ENCODE results near the gene LMNTD2.

LMNTD2 gene

DNA sequence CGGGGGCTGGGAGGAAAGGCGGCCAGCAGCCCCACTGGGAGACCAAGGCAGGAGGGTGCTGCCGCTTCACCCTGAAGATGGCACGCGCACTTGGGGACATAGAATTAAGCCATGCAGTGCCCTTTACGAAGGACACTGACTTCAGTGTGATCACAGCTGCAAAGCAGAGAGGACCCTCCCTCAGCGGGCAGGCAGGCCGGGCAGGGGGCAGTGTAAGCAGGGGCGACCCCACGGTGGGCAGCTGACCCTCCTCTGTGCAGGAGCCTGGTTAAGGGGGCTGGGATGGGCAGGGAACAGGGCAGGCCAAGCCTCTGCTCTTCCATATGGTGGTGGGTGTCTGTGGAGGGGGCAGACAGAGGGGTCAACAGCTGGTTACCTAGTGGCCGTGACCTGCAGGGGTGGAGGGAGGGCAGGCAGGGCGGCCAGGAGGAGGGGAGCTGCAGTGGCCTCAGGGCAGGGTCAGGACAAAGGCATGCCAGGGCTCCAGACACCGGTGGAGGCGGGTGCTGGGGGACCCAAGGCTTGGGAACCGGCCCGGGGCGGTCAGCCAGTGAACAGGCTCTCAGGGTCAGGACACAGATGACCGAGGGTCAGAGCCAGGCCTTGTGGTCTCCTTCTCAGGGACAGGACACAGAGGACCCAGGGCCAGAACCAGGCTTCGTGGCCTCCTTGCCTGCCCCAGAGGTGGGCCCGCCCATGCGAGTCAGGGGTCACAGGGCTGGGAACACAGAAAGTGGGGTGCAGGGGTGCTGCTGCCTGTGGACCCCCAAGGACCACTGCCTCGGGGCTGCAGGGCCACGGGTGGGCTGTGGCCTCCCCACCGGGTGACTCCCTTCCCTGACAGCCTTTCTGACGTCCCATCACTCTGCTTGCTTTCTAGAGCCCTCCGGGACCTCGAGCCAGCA, 7.2 kb downstream of the LMNTD2 start:
- no peak for DNase-seq (ENCODE audit: low read depth)

DNA sequence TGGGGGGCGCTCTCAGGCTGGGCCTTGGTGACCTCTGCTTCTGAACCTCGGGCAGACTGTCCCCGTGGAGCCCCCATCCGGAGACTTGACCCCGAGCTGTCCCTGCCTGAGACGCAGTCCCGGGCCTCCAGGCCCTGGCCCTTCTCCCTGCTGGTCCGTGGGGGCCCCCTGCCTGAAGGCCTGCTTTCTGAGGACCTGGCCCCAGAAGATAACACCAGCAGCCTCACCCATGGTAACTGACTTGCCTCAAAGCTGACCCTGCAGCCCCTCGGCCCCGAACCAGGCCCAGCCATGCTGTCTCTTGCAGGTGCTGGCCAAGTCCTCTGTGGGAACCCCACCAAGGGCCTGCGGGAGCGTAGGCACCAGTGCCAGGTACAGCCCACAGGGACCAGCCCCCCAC, 8.9 kb downstream of the LMNTD2 start:
- no peak for DNase-seq (ENCODE audit: low read depth)

DNA sequence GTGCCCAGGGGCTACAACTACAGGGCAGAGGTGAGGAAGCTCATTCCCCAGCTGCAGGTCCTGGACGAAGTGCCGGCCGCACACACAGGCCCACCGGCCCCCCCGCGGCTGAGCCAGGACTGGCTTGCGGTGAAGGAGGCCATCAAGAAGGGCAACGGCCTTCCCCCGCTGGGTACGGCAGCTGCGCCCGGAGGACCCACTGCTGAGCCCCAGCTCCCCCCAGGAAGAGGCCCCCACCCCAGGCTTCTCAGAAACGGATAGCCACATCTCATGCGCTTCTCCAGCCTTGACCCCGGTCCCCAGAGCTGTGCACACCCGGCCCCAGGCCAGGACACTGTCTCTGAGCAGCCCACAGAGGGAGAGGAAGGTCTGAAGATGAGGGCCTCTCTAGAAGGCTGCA, 9.4 kb downstream of the LMNTD2 start:
- DNase-seq (ENCODE audit: low read depth): no peak

DNA sequence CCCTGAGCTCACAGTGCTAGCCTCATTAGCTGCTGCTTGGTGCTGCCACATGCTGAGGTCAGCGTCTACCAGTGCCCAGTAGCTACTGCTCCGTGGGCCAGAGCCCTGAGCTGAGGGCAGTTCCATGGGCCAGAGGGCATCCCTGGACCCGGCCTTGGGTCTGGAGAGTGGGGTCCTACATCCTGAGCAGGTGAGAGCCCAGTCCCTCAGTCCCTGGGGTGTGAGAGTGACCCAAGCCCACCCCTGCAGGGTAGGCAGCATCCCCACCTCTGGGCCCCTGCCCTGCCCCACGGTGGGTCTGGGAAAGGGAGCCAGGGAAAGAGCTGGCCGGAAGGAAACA, 9.8 kb downstream of the LMNTD2 start:
- DNase-seq (ENCODE audit: low read depth): no peak

DNA sequence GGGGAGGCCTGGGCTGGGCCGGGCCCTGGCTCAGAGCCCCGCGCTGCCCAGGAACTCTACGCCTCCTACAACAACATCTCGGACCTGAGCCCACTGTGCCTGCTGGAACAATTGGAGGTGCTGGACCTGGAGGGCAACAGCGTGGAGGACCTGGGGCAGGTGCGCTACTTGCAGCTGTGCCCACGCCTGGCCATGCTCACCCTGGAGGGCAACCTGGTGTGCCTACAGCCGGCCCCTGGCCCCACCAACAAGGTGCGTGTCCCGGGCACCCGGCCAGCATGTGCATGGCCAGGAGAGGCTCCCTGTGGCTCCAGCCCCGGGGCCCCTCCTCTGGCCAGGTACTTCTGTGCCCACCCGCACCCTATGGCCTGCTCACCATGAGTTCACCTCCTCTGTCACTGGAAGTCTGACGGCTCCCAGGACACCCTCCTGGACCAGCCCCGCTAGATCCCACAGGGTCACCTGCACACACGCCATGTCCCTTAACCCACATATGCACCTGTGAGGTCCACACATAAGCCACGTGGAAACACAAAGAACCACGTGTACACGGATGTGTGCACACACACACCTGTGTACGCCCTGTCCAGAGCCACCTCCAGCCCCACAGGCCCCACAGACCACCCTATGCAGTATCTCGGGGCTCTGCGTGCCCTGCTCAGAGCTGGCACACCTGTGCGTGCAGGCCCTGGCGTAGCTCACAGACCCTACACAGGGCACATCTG, 10.4 kb downstream of the LMNTD2 start:
- no peak for DNase-seq (ENCODE audit: low read depth)

DNA sequence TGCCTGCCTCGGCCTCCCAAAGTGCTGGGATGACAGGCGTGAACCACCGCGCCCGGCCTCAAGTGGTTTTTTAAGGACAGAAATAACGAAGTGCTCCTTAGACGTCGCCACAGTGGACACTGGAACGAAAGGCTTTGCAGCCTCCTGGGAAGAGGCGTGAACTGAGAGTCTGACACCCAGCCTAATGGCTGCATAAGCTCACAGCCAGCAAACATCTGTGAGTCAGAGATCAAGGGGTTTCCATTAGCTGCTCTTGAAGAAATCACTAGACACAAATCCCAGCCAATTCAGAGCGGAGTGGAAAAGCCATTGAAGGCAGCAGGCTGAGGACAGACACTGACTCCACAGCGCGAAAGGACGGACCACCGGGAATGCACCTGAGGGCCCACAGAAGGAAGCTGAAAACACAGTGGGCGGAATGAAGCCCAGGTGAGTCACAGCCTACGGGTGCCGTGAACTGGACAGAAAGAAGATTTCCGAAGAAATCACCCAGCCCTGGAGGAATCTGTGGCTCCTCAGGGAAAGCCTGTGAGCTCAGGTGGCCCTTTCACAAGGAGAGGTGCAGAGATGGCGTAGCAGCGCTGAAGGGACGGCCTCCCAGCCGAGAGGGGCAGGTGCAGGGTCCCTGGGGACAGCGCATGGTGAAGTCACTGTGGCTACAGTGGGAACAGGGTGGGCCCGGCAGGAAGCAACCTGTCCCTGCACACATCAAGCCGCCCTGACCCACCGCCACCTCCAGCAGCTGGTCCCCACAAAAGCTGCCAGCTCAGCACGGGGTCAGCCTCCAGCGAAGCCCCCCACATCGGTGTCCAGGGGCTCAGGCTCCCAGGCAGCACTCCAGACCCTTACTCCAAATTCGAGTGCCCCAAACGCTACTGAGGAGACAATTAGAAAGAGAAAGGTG, 11.6 kb downstream of the LMNTD2 start:
- DNase-seq (ENCODE audit: low read depth): no peak

DNA sequence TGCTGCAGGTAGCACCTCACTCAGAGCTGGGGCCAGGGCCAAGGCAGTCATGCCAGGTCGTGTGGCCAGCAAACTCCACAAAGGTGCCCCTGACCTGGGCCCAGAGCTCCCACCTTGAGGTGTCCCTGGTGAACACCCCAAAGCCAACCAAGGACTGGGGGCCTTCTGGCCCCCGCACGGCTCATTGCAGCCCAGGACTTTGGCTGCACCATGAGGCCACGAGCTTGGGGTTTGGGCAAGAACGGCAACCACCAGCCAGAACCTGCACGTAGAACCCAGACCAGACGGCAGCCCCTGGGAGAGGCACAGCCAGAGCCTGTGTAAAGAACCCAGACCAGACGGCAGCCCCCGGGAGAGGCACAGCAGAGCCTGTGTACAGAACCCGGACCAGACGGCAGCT, 15.4 kb downstream of the LMNTD2 start:
- no peak for DNase-seq (ENCODE audit: low read depth)

DNA sequence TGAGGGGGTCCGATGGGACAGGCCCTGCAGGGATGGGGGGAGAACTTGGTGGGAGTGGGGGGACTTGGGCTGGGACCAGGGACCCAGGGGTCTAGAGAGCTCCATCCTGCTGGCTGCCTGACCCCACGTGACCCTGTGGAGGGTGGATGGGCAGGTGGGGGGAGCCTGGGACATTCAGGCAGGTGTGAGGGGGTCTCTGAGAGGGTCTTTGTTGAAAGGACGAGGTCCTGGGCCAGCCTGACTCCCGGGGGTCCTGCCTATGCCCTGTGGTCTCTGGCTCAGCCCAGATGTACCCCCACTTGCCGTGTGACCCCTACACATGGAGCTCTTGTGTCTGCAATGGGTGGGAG, 15.7 kb downstream of the LMNTD2 start:
- no peak for DNase-seq (ENCODE audit: low read depth)

DNA sequence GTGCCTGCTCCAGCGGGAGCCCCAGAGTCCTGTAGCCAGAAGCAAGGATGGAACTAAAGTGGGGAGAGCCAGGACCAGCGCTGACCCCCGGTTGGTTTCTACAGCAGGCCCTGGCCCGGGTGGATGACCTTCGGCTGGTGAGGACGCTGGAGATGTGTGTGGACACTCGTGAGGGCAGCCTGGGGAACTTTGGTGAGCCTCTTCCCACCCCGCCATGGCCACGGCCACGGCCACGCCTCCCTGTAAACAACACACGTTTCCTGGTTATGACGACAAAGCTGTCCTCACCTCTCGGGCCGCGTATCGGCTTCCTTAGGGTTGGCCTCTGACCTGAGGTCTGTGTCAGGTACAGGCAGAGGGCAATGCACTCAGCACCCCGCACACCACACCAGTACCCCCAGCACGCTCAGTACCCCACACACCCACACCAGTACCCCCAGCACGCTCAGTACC, 19.1 kb downstream of the LMNTD2 start:
- DNase-seq (ENCODE audit: low read depth): no peak

DNA sequence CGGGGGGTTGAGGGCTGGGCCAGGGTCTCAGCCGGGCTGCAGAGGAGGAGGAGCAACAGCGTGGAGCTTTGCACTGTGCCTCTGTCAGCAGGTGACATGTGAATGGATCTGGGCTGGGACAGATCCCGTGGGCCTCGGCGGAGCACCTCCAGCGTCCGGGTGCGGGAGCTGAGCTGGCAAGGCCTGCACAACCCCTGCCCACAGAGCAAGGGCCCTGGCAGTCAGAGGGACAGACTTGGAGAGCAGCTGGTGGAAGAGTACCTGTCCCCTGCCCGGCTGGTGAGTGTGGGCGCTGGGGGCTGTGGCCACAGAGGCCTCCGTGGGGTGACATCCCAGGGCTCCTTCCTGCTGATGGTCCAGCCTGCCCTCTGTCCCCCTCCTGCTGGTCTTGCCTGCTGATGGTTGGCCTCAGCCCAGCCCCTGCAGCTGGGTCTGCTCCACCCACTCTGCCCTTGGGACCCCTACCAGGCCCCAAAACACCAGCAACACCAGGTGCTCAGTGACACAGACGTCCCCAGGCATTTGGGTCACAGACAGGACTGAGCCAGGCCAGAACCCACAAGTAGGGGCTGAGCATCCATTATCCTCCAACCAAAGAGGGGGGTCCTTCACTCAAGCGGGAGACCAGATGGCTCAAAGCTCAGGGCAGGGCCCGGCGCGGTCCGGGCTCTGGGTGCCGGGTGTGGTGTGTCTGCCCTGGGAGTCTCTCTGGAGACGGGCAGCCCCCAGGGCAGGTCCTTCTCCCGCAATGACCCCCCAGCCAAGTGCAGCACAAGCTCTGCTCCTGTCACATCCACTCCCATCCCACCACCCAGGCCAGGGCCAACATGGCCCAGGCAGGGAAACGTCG, 19.7 kb downstream of the LMNTD2 start:
- no peak for DNase-seq (ENCODE audit: low read depth)

DNA sequence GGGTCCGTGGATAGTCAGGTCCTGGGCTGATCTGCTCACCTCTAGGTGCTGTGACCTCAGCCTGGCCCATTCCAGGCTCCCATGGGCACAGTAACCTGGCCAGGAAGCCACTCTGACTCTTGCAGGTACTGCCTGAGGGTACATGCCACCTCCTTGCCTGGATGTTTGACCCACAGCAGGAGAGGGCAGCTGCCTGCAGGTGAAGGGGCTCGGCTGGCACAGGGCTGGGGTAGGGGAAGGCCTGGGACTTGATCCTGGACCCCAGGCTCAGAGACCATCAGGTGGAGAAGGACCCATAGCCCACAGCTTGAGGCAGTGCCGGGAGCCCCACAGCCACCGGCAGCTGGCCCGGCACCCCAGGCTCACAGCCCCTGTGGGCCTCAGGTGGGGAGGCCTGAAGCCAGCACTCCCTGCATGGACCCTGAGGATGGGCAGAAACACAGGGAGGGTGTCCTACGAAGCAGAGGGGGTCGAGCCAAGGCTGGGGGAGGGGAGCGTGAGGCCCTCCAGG, 20.5 kb downstream of the LMNTD2 start:
- no peak for DNase-seq (ENCODE audit: low read depth)

DNA sequence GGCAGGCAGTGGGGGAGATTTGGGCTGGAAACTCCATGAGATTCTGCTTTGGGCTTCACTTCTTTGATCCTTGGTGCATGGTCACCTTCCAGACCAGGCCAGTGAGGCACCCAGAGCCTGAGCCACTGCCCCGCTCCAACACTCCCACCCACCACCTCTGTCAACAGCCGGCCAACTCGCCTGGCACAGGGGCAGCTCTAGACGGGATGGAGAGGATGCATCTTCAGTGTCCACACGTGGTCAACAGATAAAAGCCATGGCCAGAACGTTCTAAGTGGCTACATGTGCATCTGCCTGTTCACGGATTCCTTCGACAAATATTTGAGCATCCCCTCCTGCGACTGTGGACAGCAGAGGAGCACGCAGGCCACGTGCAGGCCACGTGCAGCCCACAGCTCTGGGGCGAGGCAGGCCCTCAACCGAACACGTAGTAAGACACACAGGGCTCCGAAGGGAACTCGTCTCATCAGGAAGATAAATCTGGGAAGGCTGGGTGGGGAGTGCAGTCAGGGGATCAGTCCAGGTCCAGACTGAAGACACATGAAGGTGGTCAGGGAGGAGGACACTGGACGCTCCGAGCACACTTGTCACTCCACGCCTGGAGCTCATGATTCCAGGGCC, 22.0 kb downstream of the LMNTD2 start:
- no peak for DNase-seq (ENCODE audit: low read depth)

DNA sequence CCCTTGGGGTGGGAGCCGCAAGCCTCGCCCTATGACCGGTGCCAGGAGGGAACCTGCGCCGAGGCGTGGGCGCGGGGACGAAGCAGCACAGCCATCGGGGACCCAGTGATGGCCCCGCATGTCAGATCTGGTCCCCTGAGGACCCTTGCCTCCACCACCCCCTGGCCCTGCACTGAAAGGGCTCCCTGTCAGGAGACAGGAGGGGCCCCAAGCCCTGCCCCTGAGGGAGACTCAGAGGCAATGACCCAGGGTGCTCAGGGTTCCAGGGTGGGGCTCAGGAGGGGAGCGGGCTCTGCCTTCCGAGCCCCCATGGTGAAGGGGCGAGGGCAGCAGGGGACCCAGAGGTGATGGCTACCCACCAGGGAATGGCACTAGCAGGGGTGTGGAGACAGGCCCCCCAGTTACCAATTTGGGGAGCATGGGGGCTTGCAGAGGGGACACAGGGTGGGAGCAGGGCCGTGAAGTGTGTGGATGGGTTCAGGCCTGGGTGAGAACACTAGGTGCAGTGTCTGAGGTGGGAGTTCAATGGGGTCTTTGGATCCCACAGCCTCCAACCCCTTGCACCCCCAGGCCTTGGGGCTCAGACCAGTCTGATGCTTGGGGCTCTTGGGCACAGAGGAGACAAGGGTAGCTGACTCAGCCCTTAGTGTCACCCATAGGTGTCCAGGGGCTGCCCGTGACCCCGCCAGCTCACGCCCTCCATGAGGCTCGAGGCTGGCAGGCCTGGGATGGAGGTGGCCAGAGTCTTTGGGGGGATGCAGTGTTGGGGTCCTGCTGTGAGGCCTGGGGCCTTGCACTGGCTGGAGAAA, 22.7 kb downstream of the LMNTD2 start:
- DNase-seq (ENCODE audit: low read depth): no peak

DNA sequence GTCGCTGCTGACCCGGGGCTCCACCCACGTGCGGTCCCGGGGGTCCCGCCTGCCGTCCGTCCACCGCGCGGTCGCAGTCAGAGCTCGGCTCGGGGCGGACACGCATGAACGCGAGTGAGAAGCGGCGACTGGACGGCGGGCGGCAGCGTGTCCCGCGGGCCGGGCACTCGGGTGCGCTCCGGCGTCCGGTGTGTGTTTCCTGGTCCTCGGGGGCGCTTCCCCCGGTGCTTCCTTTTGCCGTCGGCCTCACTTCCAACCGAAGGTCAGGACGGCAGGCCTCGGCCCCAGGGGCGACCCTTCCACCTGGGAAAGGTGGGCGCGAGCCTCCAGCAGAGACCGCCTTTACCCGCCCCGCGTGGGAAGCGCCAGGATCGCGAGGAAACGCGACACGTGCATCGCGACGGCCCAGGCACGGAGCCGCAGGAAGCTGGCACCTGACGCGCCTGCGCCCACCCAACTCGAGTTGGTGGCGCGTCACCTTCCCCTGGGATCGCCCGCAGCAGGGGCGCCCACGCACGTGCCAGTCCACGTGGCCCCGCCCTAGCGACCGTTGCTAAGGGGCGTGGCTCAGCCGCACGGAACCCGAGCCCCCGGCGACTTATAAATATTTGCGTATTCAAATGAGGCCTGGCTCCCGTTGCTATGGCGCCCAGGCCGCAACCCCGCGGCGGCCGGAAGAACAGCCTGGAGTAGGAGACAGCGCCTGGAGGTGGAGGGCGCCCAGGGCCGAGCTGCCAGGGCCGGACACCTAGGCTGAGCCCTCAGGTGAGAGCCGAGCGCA, 23.5 kb downstream of the LMNTD2 start, which contains the start of gene LRRC56:
Gene LRRC56, plus strand, starts transcription at position 687 of the 781 bp plus-strand sequence. CDS start 3,158 bp downstream, outside the sequence.
- DNase-seq (ENCODE audit: low read depth): no peak

DNA sequence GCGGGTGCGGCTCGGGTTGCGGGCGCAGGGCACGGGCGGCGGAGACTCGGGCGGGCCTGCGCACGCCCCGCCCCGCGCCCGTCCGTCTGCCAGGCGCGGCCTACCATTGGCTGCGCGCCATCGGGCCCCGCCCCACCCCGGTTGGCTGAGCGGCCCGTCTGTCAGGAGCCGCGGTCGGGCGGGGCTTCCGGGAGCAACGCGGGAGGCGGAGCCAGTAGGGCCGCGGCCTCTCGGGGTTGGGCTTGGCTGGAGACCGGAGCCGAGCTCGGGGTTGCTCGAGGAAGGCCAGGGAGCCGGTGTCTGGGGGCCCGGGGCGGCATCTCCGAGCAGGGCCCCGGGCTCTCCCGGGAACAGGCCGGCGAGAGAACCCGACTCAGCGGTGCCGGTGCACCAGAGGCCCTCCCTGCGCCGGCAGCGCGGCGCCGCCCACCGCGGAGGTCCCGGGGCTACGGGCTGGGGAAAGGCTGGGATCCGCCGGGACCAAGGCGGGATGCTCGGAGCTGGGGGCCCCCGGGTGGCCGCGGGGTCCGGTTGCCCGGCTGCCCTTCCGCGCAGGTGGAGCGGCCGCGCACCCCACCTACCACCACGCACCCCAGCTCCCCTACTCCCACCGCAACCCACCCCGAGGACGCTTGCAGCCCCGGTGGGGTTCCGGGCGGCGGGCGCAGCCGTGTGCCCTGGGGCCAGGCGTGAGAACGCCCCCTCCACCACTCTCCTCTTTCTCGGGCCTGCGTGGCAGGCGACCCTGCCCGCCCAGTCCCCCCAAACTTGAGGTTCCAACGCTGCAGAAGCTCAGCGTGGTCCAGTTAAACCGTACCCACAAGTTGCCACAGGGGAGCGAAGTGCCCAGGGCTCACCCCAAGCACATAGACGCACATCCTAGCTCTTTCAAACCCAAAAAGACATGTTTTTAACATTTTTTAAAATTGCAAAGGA, 24.8 kb downstream of the LMNTD2 start, which contains the start of gene HRAS:
Gene HRAS, minus strand, starts transcription at position 58 of the 936 bp plus-strand sequence.
- peak; percentile 51 for DNase-seq (ENCODE audit: low read depth)

DNA sequence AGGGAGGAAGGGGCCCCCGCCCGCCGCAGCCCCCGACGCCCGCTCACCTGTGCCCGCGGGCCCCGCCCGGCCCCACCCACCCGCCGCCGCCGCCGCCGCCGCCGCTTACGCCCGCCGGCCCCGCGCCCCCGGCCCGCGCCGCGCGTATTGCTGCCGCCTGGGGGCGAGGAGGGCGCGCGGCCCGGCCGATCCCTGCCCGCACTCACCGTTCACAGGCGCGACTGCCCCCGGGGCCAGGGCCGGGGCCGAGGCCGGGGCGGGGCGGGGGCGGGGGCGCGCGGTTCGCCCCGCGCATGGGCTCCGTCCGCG, 25.4 kb downstream of the LMNTD2 start:
- DNase-seq (ENCODE audit: low read depth): no peak

DNA sequence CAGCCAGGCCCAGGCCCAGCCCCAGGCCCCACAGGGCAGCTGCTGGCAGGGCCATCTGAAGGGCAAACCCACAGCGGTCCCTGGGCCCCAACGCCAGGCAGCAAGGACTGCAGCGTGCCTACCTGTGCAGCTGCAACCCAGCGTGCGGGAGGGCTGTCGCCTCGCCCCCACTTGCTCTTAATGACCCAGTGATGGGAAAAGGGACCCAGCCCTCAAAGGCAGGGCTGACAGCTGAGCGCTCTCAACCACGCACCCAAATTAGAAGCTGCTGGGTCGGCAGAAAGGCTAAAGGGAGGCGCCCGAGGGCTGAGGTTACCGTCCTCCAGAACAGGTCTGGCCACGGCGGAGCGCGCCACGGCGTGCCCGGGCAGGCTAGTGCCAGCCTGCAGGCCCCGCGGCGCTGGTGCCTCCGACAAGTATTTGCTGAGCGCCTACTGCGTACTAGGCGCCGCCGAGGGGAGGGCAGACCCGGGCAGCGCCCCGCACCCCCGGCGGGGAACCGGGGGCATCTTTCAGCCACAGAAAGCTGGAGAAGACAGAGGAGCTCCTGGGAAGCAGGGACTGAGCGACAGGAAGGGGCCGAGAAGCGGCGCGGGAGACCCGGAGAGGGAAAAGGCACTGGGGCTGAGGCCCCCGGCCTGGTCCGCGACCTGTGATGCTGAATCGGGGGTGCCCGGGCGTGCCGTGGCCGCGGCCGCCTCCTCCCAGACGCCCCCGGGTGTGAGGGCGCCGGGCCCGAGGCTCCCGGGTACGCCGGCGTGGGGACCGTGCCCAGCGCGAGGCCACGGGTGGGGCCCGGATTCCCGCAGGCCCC, 25.9 kb downstream of the LMNTD2 start:
- no peak for DNase-seq (ENCODE audit: low read depth)

All from HS-5 (cell line).